Vagina (tissue), 2 donors: ENCODE results near the gene ROR2. TPM values are rescaled to one million over a fixed set of nuclear protein-coding genes. Genes with fewer than 3 reads are reported as not detected.

Experiments
- DNase-seq, 2 donors: peaks; one replicate each; pipeline ENCODE4 v3.0.0-alpha.2; 2017; ENCODE audit errors: extremely low spot score in 2 of 2
- H3K27ac ChIP-seq: fragments of 200-600 bp; sonication (generic); one replicate; pipeline ENCODE4 v1.5.1; 2019
- H3K27me3 ChIP-seq: fragments of 200-600 bp; sonication (generic); one replicate; pipeline ENCODE4 v1.5.1; 2019
- H3K36me3 ChIP-seq, 2 donors: fragments of 200-600 bp; sonication (generic); one replicate each; pipeline ENCODE4 v1.5.1; 2017 to 2019
- H3K4me1 ChIP-seq: fragments of 200-600 bp; sonication (generic); one replicate; pipeline ENCODE4 v1.5.1; 2019
- H3K4me3 ChIP-seq, 2 donors: fragments of 200-600 bp; sonication (generic); 1 replicate in 1 of 2; 2 replicates in 1 of 2; pipeline ENCODE4 v1.5.1; 2016 to 2019
- H3K9me3 ChIP-seq: fragments of 200-600 bp; sonication (generic); one replicate; pipeline ENCODE4 v1.5.1; 2019
- CTCF ChIP-seq, 3 experiments: fragments of 450-650 bp in 2 of 3; fragments of 200-600 bp in 1 of 3; sonication (generic) in 1 of 3; IDR thresholded peaks; one replicate each; pipeline ENCODE4 v1.5.1; 2017 to 2019; ENCODE audit warnings: antibody characterized with exemption in 3 of 3, mild to moderate bottlenecking in 2 of 3, moderate library complexity in 2 of 3
- POLR2A ChIP-seq, 2 donors: fragments of 450-650 bp; IDR thresholded peaks; one replicate each; pipeline ENCODE4 v1.6.1; 2017; ENCODE audit warnings: antibody characterized with exemption in 2 of 2, mild to moderate bottlenecking in 2 of 2, moderate library complexity in 2 of 2
- POLR2AphosphoS5 ChIP-seq, 2 donors: sonication (generic); formaldehyde crosslinking; IDR thresholded peaks; one replicate each; pipeline ENCODE4 v1.9.0; 2017; ENCODE audit warnings: antibody characterized with exemption in 2 of 2, mild to moderate bottlenecking in 2 of 2, low read depth in 1 of 2; ENCODE audit not compliant: insufficient read depth in 1 of 2
- intact Hi-C: fragments of 100-400 bp; cut with DNase I; formaldehyde crosslinking; loops from one replicate; pipeline ENCODE4 v1.15.1; 2023
- total RNA-seq: library from RNA; depleted of rRNA; stranded (reverse); fragments of >200 nt; gene quantifications from one replicate; pipeline ENCODE4 v1.2.3, GENCODE V29; 2016

The ROR2 gene
- 22.3 TPM for total RNA-seq

GRCh38 chr9:91949946-91950664 is at the start of gene ROR2:
TSS of gene ROR2 (minus strand) at chr9:91950228.
- intact Hi-C loops, result loop anchor here (5.0 to 10.0 kb wide), 3 partner anchors 55 to 173 kb away; no protein-coding TSS in a partner anchor
- peak in 1 of 2 donors; percentile 88 for DNase-seq
- peaks cover 60% of the 10 kb centered on the region for H3K4me1 ChIP-seq
- H3K4me3 ChIP-seq, result peak within 1 kb of the TSS; percentile 63 to 85
- no peaks in the 10 kb centered on the region for H3K27me3 ChIP-seq
- peak within 1 kb of the TSS; percentile 87 for H3K27ac ChIP-seq
- no peaks in the 10 kb centered on the region for H3K9me3 ChIP-seq
- no peaks in the 10 kb centered on the region for H3K36me3 ChIP-seq
- peak in 1 of 2 donors; percentile 45 for TF ChIP-seq POLR2A (IDR thresholded peaks at IDR 0.05)
- peak; percentile 20 to 56 (median 28) for TF ChIP-seq CTCF (IDR thresholded peaks at IDR 0.05)
- TF ChIP-seq POLR2AphosphoS5 (IDR thresholded peaks at IDR 0.05; ENCODE audit: insufficient read depth in 1 of 2, low read depth in 1 of 2), result peak in 1 of 2 donors; percentile 36

- H3K27ac ChIP-seq, result no peak overlapping the region
- TF ChIP-seq POLR2AphosphoS5 (IDR thresholded peaks at IDR 0.05; ENCODE audit: insufficient read depth in 1 of 2, low read depth in 1 of 2) (no peak), CTCF (IDR thresholded peaks at IDR 0.05) (no peak), POLR2A (IDR thresholded peaks at IDR 0.05) (no peak)
- H3K27me3 ChIP-seq, result no peaks in the 10 kb centered on the region
- no peak for DNase-seq
- intact Hi-C loops, result no loop called here
- H3K36me3 ChIP-seq, result no peaks in the 10 kb centered on the region
- no peaks in the 10 kb centered on the region for H3K9me3 ChIP-seq
- no peak overlapping the region for H3K4me3 ChIP-seq
- no peaks in the 10 kb centered on the region for H3K4me1 ChIP-seq
These were observed 45.1 kb upstream of the ROR2 start for GRCh38 chr9:91995000-91995655.

GRCh38 chr9:91994422-91994821 is 44.4 kb upstream of the ROR2 start:
- TF ChIP-seq CTCF (IDR thresholded peaks at IDR 0.05), result no peak
- TF ChIP-seq POLR2A (IDR thresholded peaks at IDR 0.05), result no peak
- no peak for TF ChIP-seq POLR2AphosphoS5 (IDR thresholded peaks at IDR 0.05; ENCODE audit: insufficient read depth in 1 of 2, low read depth in 1 of 2)
- H3K4me3 ChIP-seq, result no peak overlapping the region
- H3K4me1 ChIP-seq, result no peaks in the 10 kb centered on the region
- no peaks in the 10 kb centered on the region for H3K9me3 ChIP-seq
- intact Hi-C loops, result no loop called here
- no peaks in the 10 kb centered on the region for H3K36me3 ChIP-seq
- no peaks in the 10 kb centered on the region for H3K27me3 ChIP-seq
- no peak overlapping the region for H3K27ac ChIP-seq
- DNase-seq, result no peak

GRCh38 chr9:91992461-91993041 is 42.5 kb upstream of the ROR2 start:
- Histone ChIP-seq H3K9me3 (no peaks in the 10 kb centered on the region), H3K4me3 (peak overlapping the region in 1 of 2 donors; percentile 20), H3K27ac (peak overlapping the region; percentile 61), H3K4me1 (no peaks in the 10 kb centered on the region), H3K27me3 (no peaks in the 10 kb centered on the region), H3K36me3 (no peaks in the 10 kb centered on the region)
- TF ChIP-seq POLR2AphosphoS5 (IDR thresholded peaks at IDR 0.05; ENCODE audit: insufficient read depth in 1 of 2, low read depth in 1 of 2), result peak in 1 of 2 donors; percentile 19
- TF ChIP-seq POLR2A (IDR thresholded peaks at IDR 0.05), result no peak
- intact Hi-C loops, result no loop called here
- DNase-seq, result no peak

GRCh38 chr9:91991721-91992341 is 41.8 kb upstream of the ROR2 start:
- intact Hi-C loops, result no loop called here
- Histone ChIP-seq H3K4me3 (peak overlapping the region; percentile 16 to 20), H3K4me1 (no peaks in the 10 kb centered on the region), H3K27me3 (no peaks in the 10 kb centered on the region), H3K36me3 (no peaks in the 10 kb centered on the region), H3K27ac (peak overlapping the region; percentile 46), H3K9me3 (no peaks in the 10 kb centered on the region)
- no peak for TF ChIP-seq POLR2AphosphoS5 (IDR thresholded peaks at IDR 0.05; ENCODE audit: insufficient read depth in 1 of 2, low read depth in 1 of 2)
- TF ChIP-seq CTCF (IDR thresholded peaks at IDR 0.05), result no peak
- TF ChIP-seq POLR2A (IDR thresholded peaks at IDR 0.05), result no peak
- no peak for DNase-seq
